GM18870 (cell line): ENCODE results near the gene HMX1.

Source experiments
- ATAC-seq: cut with Tn5 transposase; IDR thresholded peaks from one replicate; pipeline ENCODE4 v1.9.1; 2021; ENCODE audit warnings: moderate library complexity; ENCODE audit not compliant: unreplicated experiment

HMX1 gene

DNA sequence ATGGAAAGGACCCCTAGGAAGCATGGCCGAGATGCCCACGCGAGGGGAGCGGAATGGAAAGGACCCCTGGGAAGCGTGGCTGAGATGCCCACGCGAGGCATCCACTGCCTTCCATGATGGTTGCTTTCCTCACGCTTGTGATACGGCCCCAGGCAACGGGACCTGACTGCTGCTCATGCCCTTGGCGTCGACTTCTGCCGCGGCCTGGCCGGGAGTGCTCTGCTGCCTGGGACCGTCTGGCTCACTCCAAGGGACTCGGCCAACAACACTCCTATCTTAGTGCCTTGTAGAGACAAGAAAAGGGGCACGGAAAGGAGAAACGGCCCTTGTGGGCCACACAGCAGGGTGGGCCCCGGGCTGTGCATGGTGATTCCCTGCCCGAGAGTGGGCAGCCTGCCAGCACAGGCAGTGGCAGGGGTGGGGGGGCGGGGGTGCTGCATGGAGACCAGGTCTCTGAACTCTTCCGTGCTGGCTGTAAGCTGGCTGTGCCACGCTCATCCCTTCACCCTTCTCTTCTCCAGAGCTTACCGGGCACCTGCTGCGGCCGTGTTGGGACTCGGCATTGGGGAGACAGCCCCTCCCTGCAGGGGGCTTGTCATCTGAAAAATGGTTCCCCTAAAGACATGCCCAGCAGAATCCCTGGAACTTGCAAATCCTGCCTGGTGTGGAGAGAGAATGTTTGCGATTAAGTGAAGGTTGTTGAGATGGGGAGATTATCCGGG, 38.6 kb upstream of the HMX1 start:
- no peak for ATAC-seq

DNA sequence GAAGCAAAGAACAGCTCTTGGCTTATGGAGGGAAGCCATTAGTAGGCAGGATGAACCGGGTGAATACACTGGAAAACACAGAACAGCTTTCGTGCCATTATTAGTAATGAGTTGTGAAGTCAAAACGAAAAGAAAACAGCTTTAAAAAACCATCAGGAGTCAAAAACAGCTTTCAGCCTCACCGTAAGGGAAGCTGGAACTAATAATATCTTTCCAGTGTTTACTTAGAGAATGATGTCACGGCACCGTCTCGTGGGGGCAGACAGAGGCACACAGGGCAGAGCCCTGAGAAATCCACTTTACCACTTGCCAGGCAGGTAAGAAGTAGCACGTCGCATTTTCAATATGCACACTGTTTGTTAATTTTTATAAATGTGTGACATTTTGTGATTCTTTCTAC, 37.9 kb upstream of the HMX1 start:
- ATAC-seq, result no peak

DNA sequence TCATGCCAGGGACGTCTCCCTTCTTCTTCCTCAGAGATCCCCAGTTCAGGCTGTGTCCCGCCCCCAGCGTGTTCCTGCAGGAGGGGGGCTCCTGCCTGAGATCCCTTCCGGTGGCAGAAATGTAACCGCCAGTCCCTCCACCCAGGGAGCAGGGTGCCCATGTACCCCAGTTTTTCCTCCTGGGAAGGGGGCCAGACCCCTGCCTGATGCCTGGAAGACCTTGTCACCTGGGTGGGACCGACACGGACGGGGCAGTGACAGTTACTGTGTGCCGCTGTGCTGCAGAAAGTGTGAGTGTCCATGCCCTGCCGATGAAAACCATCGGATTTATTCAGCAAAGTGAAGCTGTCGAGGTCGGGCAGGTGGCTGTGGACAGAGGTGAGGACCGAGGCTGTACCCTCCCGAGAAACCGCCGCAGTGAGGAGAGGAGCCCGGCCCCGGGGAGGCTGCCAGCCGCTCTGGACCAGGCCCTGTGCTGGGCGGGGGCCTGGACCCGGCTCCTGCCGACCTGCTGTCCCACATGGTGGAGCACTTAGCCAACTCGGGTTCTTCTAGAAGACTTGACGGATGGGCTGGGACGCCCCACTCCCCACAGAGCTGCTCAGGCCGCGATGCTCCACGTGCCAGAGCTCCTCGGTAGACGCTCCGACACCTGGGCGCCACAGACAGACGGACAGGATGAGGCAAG, 36.7 kb upstream of the HMX1 start:
- ATAC-seq, result no peak

DNA sequence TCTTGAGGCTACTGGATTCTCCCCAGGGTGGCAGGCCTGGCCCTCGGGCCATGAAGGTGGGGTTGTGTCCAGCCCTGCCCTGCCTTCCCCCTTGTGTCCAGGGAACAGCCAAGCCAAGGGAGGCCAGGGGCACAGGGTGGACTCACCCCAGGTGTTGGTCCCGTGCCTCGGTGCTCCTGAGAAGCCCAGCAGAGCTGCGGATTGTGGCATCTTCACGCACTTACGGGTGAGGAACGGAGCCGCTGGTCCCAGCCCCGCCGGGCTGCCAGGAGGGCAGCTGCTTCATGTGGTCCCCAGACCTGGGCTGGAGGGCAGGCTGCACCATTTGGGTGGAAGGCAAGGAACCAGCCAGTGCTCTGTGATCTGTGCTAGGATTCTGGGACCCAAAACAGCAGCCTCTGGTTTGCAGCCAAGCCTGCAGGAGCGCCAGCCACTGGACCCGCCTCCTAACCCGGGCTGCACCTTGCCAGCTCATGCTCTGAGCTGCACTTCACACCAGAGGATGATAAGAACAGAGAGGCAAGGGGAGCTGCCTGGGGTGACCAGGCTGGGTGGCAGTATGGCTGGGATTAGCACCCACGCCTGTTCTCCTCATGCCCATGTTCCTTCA, 36.1 kb upstream of the HMX1 start:
- ATAC-seq, result no peak

DNA sequence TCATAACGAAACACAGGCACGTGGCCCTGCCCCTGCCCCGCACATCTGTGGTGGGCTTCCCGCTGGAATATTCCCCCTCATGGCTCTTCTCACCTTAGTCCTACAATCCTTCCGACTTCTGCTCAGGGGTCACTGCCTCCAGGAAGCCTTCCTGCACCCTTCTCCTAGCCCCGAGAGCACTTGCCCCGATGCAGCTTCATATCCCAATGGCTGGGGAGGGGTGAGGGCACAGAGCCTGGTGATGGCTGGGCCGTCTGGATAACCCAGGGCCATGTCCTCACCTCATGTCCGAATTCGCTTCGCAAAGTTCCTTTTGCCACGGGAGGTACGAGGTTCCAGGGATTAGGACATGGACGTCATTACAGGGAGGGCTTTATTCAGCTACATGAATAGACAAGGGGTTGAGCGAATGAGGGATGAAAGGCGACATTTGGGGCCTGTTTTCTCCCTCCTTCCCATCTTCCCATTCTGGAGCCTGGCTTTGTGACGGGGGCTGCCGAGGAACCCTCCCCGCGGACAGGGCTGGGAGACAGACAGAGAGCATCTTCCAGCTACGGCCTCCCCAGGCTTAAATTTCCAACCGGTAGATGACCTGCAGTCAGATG, 35.5 kb upstream of the HMX1 start:
- no peak for ATAC-seq

DNA sequence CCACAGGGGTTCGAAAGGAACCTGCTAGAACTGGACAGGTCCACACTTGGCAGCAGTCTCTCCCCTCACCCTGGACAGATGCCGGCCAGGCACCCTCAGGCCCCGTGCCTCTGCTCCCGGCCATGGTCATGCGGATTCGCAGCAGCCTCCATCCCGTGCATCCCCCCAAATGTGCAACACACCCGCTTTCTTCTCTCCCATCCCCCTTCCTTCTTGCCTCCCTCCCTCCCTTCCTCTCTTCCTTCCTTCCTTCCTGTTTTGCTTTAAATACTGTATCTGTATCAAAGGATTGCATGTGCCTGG, 35.0 kb upstream of the HMX1 start:
- ATAC-seq, result no peak

DNA sequence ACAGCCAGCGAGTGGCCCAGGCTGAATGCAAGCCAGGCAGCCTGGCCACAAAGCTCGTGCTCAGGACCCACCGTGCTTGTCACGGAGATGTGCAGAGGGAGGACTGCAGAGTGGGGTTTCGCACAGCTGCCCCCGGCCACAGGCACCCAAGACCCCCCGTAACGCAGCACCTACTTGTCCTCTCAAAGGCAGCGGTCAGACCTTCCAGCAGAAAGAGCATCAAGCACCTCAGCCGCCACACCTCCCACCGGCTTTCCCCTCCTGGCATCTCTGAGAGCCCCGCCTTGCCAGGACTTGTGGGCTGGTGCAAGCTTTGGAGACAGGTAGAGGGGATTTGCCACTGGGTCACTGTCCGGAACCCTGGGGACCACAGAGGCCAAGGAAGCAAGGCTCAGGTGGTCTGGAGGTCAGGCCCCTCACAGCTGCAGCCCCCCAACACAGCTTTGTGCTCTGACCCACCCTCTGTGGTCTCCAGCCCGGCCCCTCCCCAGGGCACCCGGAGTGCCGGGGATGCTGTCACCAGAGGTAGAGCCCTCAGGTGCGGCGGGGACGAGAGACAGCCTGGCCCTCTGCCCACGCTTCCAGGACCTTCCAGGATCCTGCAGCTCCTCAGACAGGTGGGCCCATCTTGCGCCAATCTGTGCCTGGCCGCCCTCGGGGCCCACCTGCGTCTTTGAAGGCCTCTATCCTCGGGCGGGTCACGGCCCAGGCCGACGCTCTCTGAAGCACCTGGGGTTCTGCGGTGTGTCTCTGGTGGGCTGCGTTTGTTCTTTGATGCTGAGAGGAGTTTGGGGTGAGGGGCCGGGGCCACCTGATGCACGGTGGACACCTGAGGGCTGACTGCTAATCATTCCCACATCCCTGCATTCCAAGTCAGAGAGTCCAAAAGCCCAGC, 34.4 kb upstream of the HMX1 start:
- ATAC-seq, result no peak

DNA sequence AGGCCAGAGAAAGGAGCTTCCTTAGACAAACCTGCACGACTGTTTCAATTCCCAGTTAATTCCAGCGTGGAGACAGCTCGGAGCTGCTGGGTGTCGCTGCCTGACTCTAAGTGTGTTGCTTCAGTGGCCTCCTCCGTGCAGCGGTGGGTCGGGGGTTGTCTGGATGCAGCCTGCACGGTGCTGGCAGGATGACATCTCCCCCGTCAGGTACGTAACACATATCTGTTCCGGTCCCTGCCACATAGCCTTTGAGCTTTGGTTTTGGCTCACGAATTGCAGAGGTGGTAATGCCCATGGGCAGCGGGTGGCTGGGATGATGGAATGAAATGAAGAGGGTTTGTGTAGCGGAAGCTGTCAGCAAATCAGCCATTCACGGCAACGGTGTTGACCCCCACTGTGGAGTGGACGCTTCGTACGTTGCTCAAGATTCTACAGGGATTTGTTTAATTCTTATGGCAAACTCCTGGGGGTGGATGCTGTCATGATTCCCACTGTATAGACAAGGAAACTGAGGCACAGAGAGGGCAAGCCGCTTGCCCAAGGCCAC, 33.7 kb upstream of the HMX1 start:
- ATAC-seq, result no peak

DNA sequence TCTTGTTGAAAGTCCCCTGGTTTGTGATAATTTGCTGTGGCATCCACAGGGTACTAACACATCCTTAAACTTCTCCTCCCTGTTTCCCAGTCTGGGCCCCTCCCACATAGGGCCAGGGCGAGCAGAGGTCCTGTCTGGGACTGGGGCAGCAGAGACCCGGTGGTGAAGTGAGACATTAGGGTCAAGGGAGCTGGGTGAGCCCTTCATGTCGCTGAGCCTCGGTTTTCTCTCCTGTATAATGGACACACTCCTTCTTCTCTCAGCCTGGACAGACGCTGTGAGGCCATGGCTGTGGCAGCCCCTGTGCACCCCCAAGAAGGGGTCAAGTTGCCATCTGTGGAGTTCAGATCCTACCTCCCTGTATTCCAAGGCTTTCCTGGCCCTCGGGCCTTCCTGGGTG, 33.0 kb upstream of the HMX1 start:
- ATAC-seq, result no peak

DNA sequence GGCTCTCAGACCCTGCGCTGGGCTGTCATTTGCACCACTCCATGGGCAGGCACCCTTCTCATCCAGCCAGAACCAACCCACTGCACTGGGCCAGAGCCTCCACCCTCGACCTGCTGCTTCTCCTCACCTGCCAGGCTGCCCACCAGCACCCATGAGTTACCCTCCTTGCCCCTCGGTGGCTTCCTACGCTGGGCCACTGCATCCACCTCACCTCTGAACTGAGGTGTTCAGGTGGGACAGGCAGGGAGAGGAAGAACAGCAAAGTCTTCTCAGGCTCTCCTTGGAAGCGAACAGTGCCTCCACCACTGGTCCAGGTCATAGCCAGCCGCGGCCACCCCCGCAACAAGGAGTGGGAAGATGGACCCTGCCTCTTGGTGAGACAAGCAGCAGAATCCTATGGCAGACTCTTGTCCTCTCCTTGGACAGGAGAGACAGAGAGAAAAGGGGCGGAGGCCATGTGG, 32.4 kb upstream of the HMX1 start:
- ATAC-seq, result no peak

DNA sequence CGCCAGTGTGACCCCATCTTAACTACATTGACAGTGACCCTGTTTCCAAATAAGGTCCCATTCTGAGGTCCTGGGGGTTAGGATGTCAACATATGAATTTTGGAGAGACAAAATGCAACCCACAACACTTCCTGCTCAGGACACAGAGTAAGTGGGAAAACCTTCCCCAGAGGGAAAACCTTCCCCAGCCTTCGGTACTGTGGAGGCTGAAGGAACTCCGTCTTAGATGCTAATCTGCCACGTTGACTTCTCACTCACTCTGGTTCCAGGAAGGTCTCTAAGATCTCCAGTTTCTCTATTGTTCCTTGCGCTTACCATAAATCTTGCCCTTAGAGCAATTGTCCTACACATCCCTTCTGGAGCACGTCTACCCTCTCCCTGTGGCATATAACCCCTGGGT, 29.7 kb upstream of the HMX1 start:
- no peak for ATAC-seq

DNA sequence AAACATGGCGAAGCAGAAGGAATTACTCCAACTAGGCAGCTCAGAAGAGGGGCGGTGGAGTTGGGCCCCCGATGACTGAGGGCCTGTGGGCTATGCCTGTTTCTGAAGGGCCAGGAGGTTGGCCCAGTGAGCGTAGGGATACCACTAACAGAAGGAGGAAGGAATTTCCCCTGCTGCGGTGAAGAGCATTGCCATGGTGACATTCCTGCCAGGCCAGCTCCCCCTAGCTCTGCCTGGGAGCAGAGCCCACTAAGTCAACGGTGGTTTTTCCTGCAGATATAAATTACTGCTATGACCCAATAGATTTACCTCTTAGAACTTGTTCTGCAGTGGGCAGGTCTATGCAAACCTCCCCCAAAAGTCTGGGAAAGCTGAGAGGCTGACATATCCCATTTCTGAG, 28.9 kb upstream of the HMX1 start:
- ATAC-seq, result no peak

DNA sequence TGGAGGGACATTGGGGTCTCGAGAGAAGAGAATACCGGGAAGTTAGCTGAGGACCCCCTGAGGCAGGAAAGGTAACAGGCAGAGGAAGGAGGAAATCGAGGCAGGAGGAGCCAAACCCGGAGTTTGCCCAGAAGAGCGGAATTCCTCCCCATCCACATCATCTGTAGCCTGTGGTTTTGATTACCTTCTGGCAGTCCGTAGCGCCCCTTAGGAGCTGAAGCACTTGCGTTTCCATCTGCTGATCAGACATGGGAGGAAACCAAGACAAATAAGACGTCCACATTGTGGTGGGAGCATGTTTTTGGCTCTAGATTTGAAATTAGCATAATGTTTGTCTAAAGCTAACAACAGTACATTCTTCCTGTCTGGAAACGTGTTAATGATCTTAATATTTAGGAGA, 26.8 kb upstream of the HMX1 start:
- no peak for ATAC-seq

DNA sequence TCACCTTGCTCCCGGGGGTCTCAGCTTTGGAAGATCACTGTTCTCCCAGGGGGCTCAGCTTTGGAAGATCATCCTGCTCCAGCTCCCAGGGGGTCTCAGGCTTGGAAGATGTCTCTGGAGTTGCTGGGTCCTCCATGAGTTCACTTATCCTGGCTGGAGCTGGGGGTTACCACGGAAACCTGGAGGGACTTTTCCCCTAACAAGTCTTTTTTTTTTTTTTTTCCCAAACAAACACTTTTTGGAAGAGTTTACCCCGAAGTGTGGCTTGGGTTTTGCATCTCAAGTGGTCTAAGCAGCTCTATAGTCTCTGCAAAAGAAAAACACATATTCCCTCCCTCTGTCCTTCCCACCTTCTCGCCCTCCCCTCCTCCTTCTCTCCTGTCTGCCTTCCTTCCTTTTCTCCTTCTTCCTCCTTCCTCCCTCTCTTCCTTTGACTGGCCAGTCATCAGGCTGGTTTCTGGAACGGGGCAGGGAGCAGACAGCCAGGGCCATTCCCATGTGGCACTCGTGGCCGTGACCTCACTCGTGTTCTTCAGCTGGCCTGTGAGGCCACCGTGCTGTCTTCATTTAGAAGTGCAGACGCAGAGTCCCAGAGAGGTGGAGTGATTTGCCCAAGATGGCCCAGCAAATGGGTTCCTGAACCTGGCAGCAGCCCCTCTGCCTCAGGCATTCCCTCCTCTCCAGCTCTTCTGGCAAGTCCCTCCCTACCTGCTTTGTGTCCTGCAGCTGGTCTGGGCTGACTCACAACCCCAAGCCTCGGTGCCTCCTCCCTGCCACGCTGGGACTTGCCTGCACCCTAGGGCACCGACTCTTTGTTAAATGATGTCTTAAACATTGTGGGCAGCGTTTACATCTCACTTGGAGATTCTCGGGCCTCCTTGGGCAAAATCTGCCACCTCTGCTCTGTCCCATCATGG, 25.9 kb upstream of the HMX1 start:
- ATAC-seq, result no peak

DNA sequence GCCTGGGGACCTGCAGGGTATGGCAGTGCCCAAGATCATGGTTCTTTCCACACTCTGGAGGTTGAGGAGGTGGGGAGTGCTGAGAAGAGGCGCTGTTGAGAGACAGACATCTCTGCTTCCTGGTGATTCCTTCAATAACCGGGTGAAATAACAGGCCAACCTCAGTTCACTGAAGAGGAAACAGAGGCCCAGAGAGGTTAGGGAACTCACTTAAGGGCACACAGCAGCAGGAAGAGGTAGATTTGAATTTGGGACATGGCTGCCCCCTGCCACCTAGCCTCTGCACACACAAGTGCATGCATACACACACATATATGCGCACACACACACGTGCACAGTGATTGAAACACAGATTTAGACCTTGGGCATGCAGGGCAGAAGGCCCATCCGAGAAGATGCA, 24.9 kb upstream of the HMX1 start:
- ATAC-seq, result no peak

DNA sequence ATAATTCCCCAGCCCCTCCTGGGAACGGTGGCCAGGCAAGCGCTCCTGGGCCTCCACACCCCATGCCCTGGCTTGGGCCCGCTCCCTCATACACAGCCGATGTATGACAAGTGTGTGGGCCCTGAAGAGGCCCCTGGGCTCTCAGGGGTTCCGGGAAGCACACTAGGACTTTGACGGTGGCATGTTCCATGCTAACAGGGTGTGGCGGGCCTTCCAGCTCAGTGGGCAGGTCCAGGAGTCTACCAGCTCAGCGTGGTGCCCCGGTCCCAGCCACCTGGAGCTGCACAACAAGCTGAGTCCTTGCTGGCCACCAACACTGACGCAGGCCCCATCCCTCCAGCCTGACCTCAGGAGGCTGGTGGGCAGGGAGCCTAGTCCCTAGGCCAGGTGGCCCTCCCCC, 24.4 kb upstream of the HMX1 start:
- no peak for ATAC-seq

DNA sequence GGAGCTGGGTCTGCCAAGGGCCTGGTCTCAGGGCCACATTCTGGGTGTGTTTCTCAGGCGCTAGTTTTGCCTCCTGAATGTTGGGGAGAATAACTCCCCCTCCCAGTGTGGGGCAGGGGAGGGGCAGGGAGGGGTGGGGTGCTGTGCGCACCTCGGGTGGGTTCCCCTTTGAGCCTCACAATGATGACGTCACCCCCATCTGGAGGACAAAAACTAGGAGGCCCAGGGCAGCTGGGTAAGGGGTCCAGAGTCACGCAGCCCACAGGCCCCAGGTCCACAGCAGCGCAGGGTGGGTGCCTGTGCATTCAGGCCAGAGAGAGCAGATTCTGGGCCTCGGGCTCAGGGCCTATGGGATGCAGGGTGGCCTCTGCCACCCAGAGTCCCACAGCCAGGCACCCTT, 23.7 kb upstream of the HMX1 start:
- no peak for ATAC-seq

DNA sequence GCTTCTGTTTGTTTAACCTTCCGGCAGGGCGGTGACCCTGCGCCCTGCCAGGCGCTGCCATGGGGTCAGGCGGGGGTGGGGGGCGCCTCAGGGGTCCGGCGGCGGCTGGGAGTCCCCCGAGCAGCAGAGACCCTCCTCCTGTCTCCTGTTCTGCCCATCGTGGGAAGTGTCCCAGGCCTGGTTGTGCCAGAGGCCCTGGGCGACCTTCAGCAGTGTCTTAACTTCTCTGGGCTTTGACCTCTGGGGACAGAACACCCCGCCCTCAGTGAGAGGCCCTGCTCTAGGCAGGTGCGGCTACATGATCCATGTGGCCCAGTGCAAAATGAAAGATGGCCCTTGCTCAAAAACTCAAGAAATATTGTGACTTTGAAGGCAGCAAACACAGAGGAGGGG, 22.8 kb upstream of the HMX1 start:
- ATAC-seq, result no peak

DNA sequence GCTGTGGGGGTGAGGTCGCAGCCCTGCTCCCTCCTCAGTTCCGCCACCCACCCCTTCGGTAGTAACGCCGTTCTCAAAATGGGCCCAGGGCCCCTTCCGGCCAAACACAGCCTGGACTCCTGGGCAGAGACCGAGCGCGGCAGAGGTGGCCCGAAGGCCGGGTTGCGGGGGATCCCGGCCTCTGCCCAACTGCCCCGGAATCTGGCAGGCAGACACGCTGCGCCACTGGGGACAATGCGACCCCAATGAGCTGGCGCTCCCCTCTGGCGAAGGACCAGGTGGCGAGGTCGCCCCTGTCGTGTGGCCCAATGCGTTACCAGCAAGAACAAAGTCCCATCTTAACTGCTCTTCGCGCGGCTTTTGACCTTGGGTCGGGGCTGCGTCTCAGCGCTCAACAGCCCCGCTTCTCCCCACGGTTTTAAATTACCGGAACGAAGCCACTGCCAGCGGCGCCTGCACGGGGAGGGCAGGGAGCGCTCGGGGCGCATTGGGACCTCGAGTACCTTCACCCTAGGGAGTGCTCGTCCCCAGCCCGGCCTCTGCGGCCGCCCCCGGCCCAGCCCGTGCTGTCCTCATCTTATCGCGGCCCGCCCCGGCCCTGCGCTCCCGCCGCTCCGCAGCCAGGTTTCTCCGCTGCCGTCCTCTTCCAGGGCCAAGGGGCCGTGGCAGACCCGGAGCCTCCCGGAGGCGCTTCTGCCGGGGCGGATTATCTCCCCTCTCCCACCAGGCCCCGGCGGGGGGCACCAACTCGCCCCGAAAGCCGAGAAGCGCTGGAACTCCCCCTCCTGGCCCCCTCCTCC, 22.2 kb upstream of the HMX1 start:
- no peak for ATAC-seq
